GM18868 (cell line): ENCODE results near the gene ITFG1.

Source experiments
- ATAC-seq: cut with Tn5 transposase; IDR thresholded peaks from one replicate; pipeline ENCODE4 v1.9.1; 2021; ENCODE audit warnings: mild to moderate bottlenecking, moderate library complexity; ENCODE audit not compliant: unreplicated experiment

ITFG1 gene

DNA sequence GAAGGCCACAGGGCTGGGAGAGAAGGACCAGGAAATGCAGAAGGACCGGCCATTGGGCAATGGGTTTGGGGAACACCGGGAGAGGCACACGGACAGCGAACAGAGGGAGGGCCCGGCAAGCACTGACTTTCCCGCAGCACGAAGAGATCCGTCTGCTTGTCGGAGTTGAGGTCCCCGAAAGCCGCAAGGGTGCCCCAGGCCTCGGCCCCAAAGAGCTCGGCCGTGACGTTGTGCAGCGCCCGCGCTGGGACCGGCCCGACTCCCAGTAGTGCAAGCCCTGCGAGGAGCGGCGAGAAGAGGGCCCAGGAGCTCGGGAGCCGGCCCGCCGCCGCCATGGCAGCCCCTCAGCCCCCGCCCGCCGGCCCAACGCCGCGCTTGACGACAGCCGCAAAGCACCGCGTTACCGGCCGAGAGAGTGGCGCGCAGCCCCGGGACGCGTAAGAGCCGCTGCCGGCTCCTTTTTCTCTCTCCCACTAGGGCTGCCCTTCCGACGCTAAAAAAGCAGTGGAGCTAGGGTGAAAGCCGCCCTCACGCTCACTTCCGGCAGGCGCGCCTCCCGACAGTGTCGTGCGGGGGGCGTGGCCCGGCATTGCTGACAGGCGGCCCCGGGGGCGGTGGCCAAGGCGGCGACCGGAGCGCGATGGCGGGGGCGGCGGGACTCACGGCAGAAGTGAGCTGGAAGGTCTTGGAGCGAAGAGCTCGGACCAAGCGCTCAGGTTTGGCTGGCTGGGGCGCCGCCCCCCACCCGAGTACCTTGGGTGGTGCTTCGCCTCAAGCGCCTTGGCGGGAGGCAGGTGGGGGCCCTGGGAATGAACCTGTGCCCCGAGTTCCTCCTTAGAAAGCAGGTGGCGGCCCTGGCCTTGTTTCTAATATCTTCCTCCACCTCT is at the start of gene ITFG1, which contains the start of gene PHKB:
TSS of gene ITFG1 (minus strand) at position 353 of the 887 bp plus-strand sequence. CDS start at position 335, 18 bp downstream.
TSS of gene PHKB (plus strand) at position 621 of the 887 bp plus-strand sequence. CDS start at position 641, 20 bp downstream.
- ATAC-seq: peak; percentile 72

DNA sequence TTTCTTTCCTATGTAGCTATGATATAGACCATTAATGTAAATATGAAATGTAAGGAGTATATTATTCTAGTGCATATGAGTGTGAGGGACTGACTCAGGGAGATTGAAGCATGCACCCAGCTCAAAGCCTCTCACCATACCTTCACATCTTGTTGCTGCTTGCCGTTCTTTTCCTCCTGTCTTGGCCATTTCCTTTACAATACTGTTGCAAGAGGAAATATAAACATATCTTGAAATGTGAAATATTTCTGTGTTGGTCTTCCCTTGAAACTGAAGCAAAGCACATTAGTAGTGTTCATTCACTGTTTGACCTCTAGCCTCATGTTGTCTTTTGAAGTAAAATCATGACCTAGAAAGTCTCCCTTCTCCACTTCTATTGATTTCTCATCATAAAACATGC is 46.8 kb upstream of the ITFG1 start:
- ATAC-seq: no peak

DNA sequence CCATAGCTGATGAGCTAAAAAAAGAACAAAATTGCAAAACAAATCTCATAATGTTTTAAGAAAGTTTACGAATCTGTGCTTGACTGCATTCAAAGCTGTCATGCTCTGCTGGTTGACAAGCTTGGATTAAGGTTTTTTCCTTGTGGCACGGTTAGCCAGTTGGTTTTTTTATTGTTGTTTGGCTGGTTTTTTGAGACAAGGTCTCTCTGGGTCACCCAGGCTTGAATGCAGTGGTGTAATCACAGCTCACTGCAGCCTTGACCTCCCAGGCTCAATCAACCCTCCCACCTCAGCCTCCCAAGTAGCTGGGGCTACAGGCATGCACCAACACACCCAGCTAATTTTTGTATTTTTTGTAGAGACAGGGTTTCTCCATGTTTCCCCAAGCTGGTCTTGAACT is 45.9 kb upstream of the ITFG1 start:
- ATAC-seq: no peak

DNA sequence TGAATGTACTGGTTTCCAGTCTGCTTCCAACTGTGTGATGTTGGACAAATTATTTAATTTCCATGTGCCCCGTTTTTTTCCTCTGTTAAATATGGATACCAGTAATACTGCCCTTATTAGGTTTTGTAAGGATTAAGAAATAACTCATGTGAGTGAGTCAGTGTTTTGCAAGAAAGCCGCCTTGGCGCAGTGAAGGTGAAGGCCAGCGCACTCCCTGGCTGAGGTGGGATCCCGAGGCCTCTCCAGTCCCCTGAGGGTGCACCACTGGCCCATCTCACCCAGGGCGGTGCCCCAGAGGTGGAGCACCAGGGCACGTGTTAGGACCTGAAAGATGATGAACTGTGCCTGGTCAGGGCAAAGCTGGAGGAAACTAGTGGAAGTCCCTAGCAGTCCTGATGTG is 43.7 kb upstream of the ITFG1 start:
- no peak for ATAC-seq

DNA sequence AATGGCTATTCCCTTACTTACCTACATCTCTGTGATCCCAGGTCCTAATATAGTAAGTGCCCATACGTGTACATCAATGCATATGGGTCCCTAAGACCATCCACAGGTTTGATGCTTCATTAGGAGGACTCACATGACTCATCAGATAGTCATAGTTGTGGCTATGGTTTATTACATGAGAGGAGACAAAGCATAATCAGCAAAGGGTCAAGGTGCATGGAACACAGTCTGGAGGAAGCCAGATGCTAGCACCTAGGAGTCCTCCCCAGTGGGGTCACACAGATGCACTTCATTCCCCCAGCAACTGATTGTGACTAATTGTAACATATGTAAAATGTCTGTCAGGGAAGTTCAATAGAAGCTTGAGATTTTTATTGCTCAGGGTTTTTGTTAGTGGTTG is 43.1 kb upstream of the ITFG1 start:
- ATAC-seq: no peak

DNA sequence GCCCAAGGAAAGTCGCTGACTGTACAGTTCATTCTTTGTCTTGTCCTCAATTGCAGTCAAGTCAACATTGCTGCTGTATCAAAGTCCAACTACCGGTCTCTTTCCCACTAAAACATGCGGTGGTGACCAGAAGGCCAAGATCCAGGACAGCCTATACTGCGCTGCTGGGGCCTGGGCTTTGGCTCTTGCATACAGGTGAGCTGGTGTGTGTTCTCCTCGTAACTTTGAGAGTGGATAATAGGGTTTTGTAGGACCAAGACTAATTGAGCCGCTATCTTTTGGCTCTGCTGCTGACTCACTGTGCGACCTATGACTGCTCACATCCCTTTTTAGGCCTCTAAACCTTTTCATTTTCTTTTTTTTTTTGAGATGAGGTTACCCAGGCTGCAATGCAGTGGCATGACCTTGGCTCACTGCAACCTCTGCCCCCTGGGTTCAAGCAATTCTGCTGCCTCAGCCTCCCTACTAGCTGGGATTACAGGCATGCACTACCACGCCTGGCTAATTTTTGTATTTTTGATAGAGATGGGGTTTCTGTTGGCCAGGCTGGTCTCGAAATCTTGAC is 38.9 kb upstream of the ITFG1 start:
- ATAC-seq: no peak

DNA sequence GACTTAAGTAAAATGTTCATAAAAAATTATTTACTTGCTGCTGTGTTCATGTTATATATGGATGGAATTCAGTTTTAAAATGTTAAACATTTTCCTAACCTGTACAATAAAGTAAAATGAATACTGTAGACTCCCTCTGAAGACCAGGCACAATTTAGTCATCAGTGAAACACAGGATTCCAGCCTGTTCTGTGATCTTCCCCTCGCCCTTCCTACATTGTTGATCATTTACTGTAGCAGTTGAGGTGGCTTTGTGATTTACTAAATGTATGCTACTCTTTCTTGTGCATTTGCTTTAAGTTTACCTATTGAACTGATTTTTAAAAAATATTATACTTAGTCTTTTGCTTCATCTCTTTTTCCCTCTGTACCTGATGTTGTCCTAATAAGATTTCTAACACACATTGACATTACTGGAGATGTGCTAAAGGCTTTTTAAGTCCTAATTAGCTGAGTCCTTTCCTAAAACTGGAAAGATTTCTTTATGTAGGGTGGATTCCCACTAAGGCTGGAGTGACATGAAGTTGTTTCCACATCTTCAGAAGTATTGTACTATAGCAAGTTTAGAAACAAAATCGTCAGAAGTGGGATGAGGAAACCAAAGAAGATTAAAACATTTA is 38.3 kb upstream of the ITFG1 start:
- ATAC-seq: no peak

DNA sequence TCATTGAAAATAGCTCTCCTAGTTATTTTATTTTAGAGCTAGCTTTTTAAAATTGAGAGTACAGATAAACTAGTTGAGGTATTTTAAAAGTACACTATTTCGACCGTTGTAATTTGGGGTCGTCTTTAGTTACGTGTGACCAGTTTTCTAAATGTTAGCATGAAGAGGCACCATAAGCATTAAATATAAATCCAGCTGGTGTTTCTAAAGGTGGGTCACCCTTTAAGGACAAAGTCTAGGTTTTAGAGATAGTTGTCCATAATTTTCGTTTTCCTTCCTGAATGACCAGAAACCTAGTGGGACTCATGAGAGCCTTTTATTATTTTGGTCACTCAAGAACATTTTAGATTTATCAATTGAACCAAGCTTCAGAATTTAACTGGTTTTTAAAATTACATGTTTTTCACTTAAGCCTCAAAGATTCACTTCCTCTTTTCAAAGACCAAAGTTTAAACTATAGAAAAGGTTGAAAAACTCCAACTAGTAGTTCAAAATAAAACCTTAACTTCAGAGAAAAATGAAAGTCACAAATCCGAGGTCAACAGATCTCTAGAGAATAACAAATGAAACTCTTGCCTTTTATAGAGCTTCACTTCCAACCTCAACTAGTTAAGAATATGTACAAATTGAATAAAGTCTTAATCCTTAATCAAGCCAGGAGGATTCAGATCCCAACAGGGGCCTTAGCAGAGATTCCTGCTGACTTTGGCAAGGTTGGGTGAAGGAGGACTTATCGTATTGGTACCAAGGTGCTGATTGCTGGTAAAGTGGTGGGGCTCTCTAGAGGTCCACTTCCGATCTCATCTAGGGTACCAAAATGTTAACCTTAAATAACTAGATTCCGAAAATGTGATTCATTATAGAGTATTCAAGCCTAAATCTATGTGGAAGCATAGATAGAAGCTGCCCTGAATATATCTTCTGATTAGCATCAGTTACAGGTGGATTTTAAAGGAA is 32.8 kb upstream of the ITFG1 start:
- ATAC-seq: peak; percentile 60

DNA sequence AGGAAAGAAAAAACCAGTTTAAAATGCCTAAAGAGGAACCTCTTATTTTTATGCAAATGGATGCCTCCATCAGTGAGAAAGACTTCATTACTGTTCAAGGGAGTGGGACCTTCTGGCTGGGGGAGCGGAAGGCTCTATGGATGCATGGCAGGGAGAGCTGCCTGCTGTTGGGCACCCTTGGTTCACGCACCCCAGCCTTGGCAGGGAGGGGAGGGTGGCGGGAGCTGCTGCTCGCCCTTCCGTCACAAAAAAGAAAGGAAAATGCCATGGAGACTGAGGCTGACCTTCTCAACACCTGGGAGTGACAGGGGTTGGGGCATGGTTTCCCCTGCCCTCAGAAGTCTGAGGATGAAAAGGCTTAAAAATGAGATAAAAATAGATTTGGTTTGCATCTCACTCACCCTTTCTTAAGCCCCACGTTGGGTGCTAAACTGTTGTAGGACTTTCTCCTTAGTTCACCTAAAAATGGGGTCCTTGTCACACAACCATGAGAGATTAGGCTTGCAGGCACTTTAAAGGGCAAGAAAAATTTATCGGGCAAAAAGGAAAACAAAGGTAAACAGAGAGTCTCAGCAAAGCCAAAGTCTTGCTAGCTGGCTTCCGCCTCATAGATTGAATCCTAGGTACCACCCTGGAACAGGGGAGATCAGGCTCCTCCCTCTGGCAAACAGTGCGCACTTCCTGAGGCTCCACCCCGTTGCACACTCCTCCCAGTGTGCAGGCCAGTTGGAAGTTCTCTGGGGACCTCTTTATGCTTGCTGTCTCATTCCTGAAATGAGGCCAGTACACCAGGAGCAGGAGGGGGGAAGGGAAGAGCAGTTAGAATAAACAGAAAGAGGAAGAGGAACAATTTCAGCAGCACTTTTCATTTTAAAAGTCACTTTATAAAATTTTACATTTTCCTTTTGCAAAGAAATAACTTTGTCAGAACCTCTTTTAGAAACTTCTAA is 31.8 kb upstream of the ITFG1 start:
- ATAC-seq: peak; percentile 76

DNA sequence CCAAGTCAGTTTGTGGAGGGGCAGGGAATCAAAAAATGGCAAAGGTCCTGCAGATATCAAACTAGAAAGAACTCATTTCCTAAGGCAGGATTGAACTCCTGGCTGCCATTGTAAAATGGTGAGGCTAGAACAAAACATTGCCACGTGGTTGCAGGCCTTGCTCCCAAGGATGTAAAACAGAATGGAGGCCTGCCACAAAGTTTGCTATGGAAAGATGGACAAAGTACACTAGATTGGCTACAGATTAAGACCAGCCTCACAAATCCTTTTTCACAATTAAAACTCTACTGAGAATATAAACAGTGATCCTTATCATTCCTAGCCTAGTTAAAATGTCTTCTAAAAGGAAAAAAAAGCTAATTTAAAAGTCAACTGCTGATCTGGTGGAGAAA is 31.2 kb upstream of the ITFG1 start:
- no peak for ATAC-seq

DNA sequence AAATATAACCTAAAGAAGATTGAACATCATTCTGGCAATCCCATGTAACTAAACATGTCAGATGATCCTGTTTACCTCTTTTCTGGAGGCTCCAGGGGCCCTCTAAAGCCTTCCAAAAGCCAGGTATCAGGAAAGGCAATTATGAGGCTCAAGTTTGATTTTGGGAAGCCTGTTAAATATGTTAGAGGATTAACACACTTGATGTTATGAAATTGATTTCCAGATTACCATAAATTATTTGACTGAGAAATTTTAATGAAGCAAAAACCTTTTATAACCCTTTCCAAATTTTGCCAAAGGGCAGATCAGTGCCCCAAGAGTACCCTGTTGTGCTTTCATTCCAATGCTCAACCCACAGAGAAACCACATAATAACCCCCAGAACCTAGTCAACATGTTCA is 29.6 kb upstream of the ITFG1 start:
- ATAC-seq: no peak

DNA sequence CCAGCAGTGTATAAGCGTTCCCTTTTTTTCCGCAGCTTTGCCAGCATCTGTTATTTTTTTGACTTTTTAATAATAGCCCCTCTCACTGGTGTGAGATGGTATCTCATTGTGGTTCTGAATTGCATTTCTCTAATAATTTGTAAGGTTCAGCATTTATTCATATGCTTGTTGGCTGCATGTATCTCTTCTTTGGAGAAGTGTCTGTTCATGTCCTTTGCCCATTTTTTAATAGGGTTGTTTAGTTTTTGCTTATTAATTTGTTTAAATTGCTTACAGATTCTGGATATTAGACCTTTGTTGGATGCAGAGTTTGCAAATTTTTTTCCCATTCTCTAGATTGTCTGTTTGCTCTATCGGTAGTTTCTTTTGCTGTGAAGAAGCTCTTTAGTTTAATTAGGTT is 27.2 kb upstream of the ITFG1 start:
- ATAC-seq: no peak

DNA sequence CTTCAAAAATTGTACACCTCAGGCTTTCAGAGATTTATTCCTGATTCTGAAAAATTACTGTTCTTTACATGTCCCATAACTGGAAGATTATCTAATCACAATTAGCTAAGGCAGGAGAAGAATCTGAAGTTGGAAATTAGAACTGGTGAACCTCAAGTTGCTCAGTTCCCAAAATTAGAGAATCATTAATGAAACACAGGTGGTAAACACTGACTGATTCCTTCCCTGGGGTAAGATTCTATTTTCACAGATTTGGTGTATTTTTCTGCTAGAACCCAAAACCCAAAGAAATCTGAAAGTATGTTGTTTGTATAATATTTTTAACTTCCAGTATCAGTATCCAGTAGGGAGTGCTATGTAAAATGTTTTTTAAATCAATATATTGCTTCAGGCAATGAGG is 26.0 kb upstream of the ITFG1 start:
- ATAC-seq: no peak

DNA sequence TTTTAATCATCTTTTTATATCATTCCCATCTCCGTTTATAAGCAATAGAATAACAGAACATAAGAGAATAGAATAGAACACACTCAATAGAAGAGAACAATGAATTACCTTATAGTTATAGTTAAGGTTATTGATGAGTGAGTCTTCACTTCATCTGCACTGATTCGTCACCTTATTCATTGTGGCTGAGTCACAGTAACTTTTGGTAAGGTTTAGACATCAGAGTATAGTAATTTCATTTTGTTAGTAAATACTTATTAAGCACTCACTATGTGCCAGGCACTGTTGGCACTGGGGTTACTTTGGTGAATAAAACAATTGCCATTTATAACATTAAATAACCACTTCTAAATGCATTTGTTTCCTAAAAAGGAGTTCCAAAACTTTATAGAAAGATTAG is 22.8 kb upstream of the ITFG1 start:
- ATAC-seq: no peak

DNA sequence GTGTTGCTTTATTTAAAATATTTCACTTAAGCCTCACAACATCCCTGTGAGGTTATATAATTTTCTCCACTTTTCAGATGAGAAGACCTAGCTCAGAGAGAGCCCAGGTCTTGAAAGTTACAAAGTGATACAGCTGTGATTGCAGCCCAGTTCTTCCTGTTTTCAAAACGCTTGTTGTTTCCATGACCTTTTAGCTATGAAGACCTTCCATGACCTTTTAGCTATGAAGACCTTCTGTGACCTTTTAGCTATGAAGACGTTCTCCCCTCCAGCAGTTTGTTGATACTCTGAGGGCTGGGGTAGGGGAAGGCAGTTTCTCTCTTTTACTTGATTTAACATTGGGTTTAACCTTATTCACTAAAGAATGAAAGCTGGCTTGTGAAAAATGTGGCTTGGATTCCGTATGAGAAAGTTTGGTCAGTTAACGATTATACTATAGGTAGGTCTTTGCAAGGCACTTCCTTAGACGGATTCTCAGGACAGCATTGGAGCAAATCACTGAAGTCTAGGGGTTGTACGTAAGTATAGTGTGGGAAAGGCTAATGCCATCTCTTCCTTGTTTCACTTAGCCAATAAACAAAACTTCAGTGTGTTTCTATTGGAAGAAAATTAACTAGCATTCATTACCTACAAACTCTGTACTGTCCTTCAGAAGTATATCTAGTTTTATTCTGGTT is 21.0 kb upstream of the ITFG1 start:
- ATAC-seq: no peak

DNA sequence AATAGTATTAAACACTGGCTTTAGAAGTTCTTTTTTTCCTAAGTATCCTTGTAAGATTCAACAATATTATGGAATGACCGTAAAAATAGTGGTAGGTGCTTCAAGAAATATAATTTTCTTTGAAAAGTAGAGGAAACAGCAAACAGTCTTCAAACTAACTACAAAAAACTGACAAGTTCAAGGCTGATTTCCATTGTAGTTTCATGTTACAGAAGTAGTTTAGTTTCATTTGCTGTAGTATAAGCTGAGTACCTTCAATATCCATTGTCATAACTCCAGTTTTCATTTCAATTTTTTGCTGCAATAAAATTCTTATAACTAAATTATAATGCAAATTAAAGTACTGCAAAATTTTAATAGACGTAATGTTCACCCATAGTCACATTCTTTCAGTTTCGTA is 19.5 kb upstream of the ITFG1 start:
- ATAC-seq: no peak

DNA sequence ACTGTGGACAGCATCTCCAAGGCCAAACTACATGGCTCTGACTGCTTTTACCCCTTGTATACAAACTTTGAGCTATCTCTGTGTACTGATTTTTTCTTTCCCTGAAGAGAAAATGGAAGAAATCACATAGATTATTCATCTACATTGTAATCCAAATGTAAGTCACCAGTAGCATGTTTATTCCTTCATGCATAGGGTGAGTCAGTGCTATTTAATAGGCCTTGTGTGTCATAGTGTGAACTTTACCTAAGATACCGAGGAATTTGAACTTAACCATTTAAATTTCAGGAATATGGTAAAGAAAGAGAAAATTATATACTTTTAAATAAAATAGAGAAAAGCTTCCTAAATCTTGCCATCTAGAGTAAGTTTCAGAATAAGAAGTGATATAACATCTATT is 16.8 kb upstream of the ITFG1 start:
- ATAC-seq: no peak

DNA sequence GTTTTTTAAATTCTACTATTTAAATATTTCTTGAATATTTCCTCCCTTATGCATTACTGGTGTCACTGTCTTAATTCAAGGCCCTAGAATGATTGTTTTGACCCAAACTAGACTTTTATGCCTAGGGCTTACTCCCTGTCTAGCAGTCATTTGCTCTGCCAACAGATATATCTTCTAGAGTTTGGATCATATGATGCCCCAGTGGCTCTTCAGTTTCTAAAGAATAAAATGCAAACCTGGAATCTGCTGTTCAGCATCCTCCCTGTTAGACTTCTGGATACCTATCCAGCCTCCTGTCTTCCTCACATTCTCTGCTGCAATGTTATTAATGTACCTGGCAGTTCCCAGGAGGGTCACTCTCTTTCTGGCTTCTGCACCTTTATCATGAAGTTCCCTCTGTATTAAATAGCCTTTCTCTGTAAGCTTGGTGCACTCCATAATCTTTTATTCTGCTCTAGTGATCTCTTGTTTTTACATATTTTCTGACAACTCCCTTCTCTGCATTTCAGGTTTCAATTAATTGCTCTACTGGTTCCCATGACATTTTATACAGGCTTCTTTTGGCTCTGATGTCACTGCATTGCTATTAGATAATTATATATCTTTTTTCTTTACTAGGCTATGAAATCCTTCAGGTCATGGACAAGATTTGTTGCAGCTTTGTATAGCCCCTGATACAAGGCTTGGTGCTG is 15.9 kb upstream of the ITFG1 start:
- ATAC-seq: no peak

DNA sequence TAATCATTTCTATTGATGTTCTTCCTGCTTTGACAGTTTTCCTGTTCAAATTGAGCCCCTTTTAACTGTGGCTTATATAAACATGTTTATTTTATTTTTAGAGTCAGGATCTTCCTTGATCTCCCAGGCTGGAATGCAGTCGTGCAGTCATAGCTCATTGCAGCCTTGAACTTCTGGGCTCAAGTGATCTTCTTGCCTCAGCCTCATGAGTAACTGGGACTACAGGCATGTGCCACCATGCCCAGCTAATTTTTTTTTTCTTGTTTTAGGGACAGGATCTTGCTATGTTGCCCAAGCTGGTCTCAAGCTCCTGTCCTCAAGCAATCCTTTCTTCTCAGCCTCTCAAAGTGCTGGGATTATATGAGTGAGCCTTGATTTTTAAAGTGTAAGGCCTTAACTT is 14.9 kb upstream of the ITFG1 start:
- ATAC-seq: no peak
